ENCODE results near the gene NEFH. TPM values are rescaled to one million over a fixed set of nuclear protein-coding genes. Genes with fewer than 3 reads are reported as not detected.

NEFH gene
- total RNA-seq, 1 experiment from 2014 or later: 5.7 TPM

DNA sequence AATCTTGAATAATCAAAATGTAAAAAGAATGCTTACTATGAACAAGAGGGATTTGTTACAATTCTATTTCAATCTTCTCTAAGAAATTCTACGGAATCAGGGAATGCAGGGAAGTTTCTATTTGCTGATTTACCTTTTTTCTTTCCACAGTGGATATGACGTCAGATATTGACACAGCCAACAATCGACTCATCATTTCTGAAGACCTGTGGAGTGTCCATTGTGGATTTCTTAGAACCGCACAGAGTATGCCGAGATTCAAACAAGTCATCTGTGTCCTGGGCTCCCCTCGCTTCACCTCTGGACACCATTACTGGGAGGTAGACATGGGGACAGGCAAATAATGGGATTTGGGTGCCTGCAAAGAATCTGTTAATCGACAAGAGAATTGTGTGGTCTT lies 45.7 kb upstream of the NEFH start:
- H3K36me3 Mint-ChIP-seq (ENCODE audit: insufficient read depth in 1 of 3, low read depth in 3 of 3): no peaks in the 10 kb centered on the region
- H4K20me1 ChIP-seq (ENCODE audit: control insufficient read depth, insufficient read depth, insufficient read length): no peaks in the 10 kb centered on the region
- H3K4me1 ChIP-seq (ENCODE audit: insufficient read depth, low read length): 0 out of 2 replicates have a peak, but pooled peaks cover 3% of the 10 kb centered on the region
- no peak overlapping the region for H2AK5ac ChIP-seq (ENCODE audit: insufficient read length, low read length)
- no peaks in the 10 kb centered on the region for H3K79me2 ChIP-seq (ENCODE audit: insufficient read depth, low read length)
- H3K9me3 ChIP-seq (ENCODE audit: control insufficient read depth, low read depth, low read length): no peaks in the 10 kb centered on the region
- H2AFZ ChIP-seq (ENCODE audit: low read length): no peak overlapping the region
- H2BK5ac ChIP-seq (ENCODE audit: insufficient read length, low read length): no peak overlapping the region
- H3K4ac ChIP-seq (ENCODE audit: low read depth, low read length): no peak overlapping the region
- H3K18ac ChIP-seq (ENCODE audit: insufficient read length, low read depth, low read length): no peak overlapping the region
- no peak overlapping the region for H3K4me3 Mint-ChIP-seq
- H4K91ac ChIP-seq (ENCODE audit: insufficient read length, low read depth, low read length): no peak overlapping the region
- H3T11ph ChIP-seq (ENCODE audit: low read length): no peak overlapping the region
- DNase-seq: no peak
- no peak overlapping the region for H2BK12ac ChIP-seq (ENCODE audit: insufficient read length, low read depth, low read length)
- no CpG with 5 or more reads among the region's 7 CpGs for WGBS (ENCODE audit: extremely low coverage, insufficient read length, low lambda C conversion rate)
- H3K9me3 Mint-ChIP-seq: no peaks in the 10 kb centered on the region
- H2BK15ac ChIP-seq (ENCODE audit: low read depth, low read length): no peak overlapping the region
- H4K8ac ChIP-seq (replicated peaks; ENCODE audit: insufficient read length, low read depth, low read length): no peak overlapping the region
- no peak overlapping the region for H3K4me2 ChIP-seq (ENCODE audit: insufficient read depth, insufficient read length, low read length)
- H3K56ac ChIP-seq (ENCODE audit: insufficient read length, low read depth, low read length): no peak overlapping the region
- H3K23ac ChIP-seq (ENCODE audit: insufficient read length, low read depth, low read length): no peak overlapping the region
- H4K5ac ChIP-seq (ENCODE audit: insufficient read length, low read depth, low read length): no peak overlapping the region
- no peaks in the 10 kb centered on the region for H3K23me2 ChIP-seq (ENCODE audit: insufficient read length, low read depth, low read length, poor library complexity, severe bottlenecking)
- no peak overlapping the region for H2BK120ac ChIP-seq (ENCODE audit: low read depth, low read length, poor library complexity, severe bottlenecking)
- H3K27ac ChIP-seq (ENCODE audit: insufficient read length, low read depth, low read length): no peak overlapping the region
- H3K79me1 ChIP-seq (ENCODE audit: insufficient read depth, low read depth, low read length, poor library complexity, severe bottlenecking): no peaks in the 10 kb centered on the region
- H3K4me1 Mint-ChIP-seq: peaks cover 17 to 18% of the 10 kb centered on the region in 2 experiments
- H3K14ac ChIP-seq (ENCODE audit: insufficient read depth, low read length): no peak overlapping the region
- no peak overlapping the region for H2BK20ac ChIP-seq (ENCODE audit: low read depth, low read length, poor library complexity, severe bottlenecking)
- no peak for TF ChIP-seq CTCF (conservative IDR thresholded peaks at IDR 0.05)
- H3K27me3 Mint-ChIP-seq (ENCODE audit: low read depth): peaks cover 13% of the 10 kb centered on the region
- no peak overlapping the region for H3K27ac Mint-ChIP-seq
- H3K9ac ChIP-seq (ENCODE audit: extremely low read depth, insufficient read length, low read length): no peak overlapping the region
- no peaks in the 10 kb centered on the region for H3K27me3 ChIP-seq (ENCODE audit: insufficient read depth, low read length)
